Gastrocnemius medialis (tissue), 4 donors: ENCODE results near the gene C3orf22. TPM values are rescaled to one million over a fixed set of nuclear protein-coding genes. Genes with fewer than 3 reads are reported as not detected.
"Not testable (repeated sequence)": the region's sequence is repeated elsewhere in the genome, so short reads cannot be mapped to it uniquely, and the experiment has no call there.

ENCODE experiments used
- ATAC-seq, 2 donors: fragments of 150-250 bp; one replicate each; pipeline ENCODE4 v1.9.1; 2016
- DNase-seq, 2 donors: peaks; one replicate each; pipeline ENCODE4 v3.0.0-alpha.2; 2019
- H3K27ac ChIP-seq, 4 donors: fragments of 200-600 bp; sonication (generic); 1 replicate in 1 of 4; 2 replicates in 3 of 4; pipeline ENCODE4 v1.5.1; 2016 to 2018; ENCODE audit warnings: mild to moderate bottlenecking in 2 of 4, moderate library complexity in 1 of 4
- H3K27me3 ChIP-seq, 3 donors: fragments of 200-600 bp; sonication (generic) in 2 of 3; 1 replicate in 1 of 3; 2 replicates in 2 of 3; pipeline versions ENCODE4 v1.5.1 to v1.6.0; 2016 to 2019; ENCODE audit warnings: mild to moderate bottlenecking in 1 of 3, moderate library complexity in 1 of 3
- H3K36me3 ChIP-seq, 2 donors: fragments of 200-600 bp; sonication (generic) in 1 of 2; one replicate each; pipeline ENCODE4 v1.5.1; 2017 to 2018
- H3K4me1 ChIP-seq, 2 donors: fragments of 200-600 bp; sonication (generic) in 1 of 2; one replicate each; pipeline ENCODE4 v1.5.1; 2016 to 2017; ENCODE audit warnings: mild to moderate bottlenecking in 2 of 2
- H3K4me3 ChIP-seq, 4 donors: fragments of 200-600 bp; sonication (generic) in 3 of 4; 1 replicate in 1 of 4; 2 replicates in 3 of 4; pipeline ENCODE4 v1.5.1; 2016 to 2019; ENCODE audit warnings: mild to moderate bottlenecking in 2 of 4
- H3K9me3 ChIP-seq, 3 donors: fragments of 200-600 bp; sonication (generic) in 2 of 3; 1 replicate in 1 of 3; 2 replicates in 2 of 3; pipeline ENCODE4 v1.5.1; 2016 to 2019
- CTCF ChIP-seq, 5 experiments: fragments of 450-650 bp in 3 of 5; fragments of 200-600 bp in 2 of 5; sonication (generic) in 2 of 5; IDR thresholded peaks in 4 of 5; conservative IDR thresholded peaks in 1 of 5; 1 replicate in 4 of 5; 2 replicates in 1 of 5; pipeline ENCODE4 v1.5.1; 2016 to 2019; ENCODE audit warnings: antibody characterized with exemption in 5 of 5, mild to moderate bottlenecking in 3 of 5, moderate library complexity in 3 of 5
- POLR2A ChIP-seq, 2 donors: fragments of 450-650 bp; IDR thresholded peaks; one replicate each; pipeline ENCODE4 v1.6.1; 2017; ENCODE audit warnings: antibody characterized with exemption in 2 of 2, mild to moderate bottlenecking in 2 of 2, moderate library complexity in 2 of 2
- in situ Hi-C, 4 donors: fragments of 200-750 bp; cut with MboI; loops; one replicate each; pipeline versions ENCODE4 v1.15.0 to v1.8.0; 2017; ENCODE audit warnings: low sequenced_read_pairs in 4 of 4
- intact Hi-C: fragments of 100-400 bp; cut with DNase I; formaldehyde crosslinking; loops from one replicate; pipeline ENCODE4 v1.15.1; 2023; ENCODE audit warnings: low total_unique reads
- total RNA-seq, 4 donors: library from RNA; depleted of rRNA; stranded (reverse); fragments of >200 nt; gene quantifications; one replicate each; pipeline versions ENCODE4 v1.1.0 to v1.2.3, GENCODE V29; 2016

C3orf22 gene
- total RNA-seq, 4 donors from 2014 or later, result not detected

- H3K4me3 ChIP-seq, result no peak overlapping the region
- intact Hi-C loops (no loop called here), in situ Hi-C loops (no loop called here)
- H3K9me3 ChIP-seq, result no peaks in the 10 kb centered on the region
- TF ChIP-seq CTCF (IDR thresholded peaks at IDR 0.05 in 4 of 5, conservative IDR thresholded peaks at IDR 0.05 in 1 of 5) (no peak), POLR2A (IDR thresholded peaks at IDR 0.05) (no peak)
- H3K4me1 ChIP-seq, result no peaks in the 10 kb centered on the region
- peaks cover 0 to 3% of the 10 kb centered on the region in 2 donors for H3K36me3 ChIP-seq
- no peaks in the 10 kb centered on the region for H3K27me3 ChIP-seq
- DNase-seq (no peak), ATAC-seq (no peak)
- no peak overlapping the region for H3K27ac ChIP-seq
Observed at GRCh38 chr3:126599101-126599500, 40.4 kb upstream of the C3orf22 start.

GRCh38 chr3:126595479-126595878 lies 36.7 kb upstream of the C3orf22 start:
- H3K4me1 ChIP-seq, H3K27me3 ChIP-seq, H3K36me3 ChIP-seq, H3K27ac ChIP-seq, H3K9me3 ChIP-seq, intact Hi-C loops, H3K4me3 ChIP-seq, ATAC-seq, DNase-seq, in situ Hi-C loops: not testable (repeated sequence)

GRCh38 chr3:126591515-126591914 lies 32.8 kb upstream of the C3orf22 start:
- H3K4me1 ChIP-seq, H3K4me3 ChIP-seq, DNase-seq, H3K9me3 ChIP-seq, in situ Hi-C loops, ATAC-seq, intact Hi-C loops, H3K27me3 ChIP-seq, H3K27ac ChIP-seq, H3K36me3 ChIP-seq: not testable (repeated sequence)

- Histone ChIP-seq H3K4me3 (no peak overlapping the region), H3K4me1 (no peaks in the 10 kb centered on the region), H3K36me3 (no peaks in the 10 kb centered on the region), H3K27ac (no peak overlapping the region), H3K9me3 (no peaks in the 10 kb centered on the region), H3K27me3 (no peaks in the 10 kb centered on the region)
- no peak for DNase-seq
- in situ Hi-C loops (no loop called here), intact Hi-C loops (no loop called here)
- ATAC-seq, result no peak
- TF ChIP-seq CTCF (IDR thresholded peaks at IDR 0.05 in 4 of 5, conservative IDR thresholded peaks at IDR 0.05 in 1 of 5) (no peak), POLR2A (IDR thresholded peaks at IDR 0.05) (no peak)
Observed at GRCh38 chr3:126582311-126582710, 23.6 kb upstream of the C3orf22 start.

- Histone ChIP-seq H3K4me1 (no peaks in the 10 kb centered on the region), H3K27me3 (no peaks in the 10 kb centered on the region), H3K4me3 (no peak overlapping the region), H3K36me3 (no peaks in the 10 kb centered on the region), H3K27ac (no peak overlapping the region), H3K9me3 (no peaks in the 10 kb centered on the region)
- DNase-seq (no peak), ATAC-seq (no peak)
- in situ Hi-C loops (no loop called here), intact Hi-C loops (no loop called here)
- TF ChIP-seq CTCF (IDR thresholded peaks at IDR 0.05 in 4 of 5, conservative IDR thresholded peaks at IDR 0.05 in 1 of 5) (no peak), POLR2A (IDR thresholded peaks at IDR 0.05) (no peak)
Observed at GRCh38 chr3:126581569-126581968, 22.8 kb upstream of the C3orf22 start.

- intact Hi-C loops, result no loop called here
- Histone ChIP-seq H3K4me3 (no peak overlapping the region), H3K27me3 (no peaks in the 10 kb centered on the region), H3K9me3 (no peaks in the 10 kb centered on the region), H3K4me1 (no peaks in the 10 kb centered on the region), H3K27ac (no peak overlapping the region), H3K36me3 (no peaks in the 10 kb centered on the region)
- ATAC-seq (no peak), DNase-seq (no peak)
- TF ChIP-seq CTCF (IDR thresholded peaks at IDR 0.05 in 4 of 5, conservative IDR thresholded peaks at IDR 0.05 in 1 of 5), result no peak
- no peak for TF ChIP-seq POLR2A (IDR thresholded peaks at IDR 0.05)
- in situ Hi-C loops, result no loop called here
Observed at GRCh38 chr3:126580746-126581145, 22.0 kb upstream of the C3orf22 start.
